K562 (cell line): ENCODE measurements around the gene PLCB3. TPM values are rescaled to one million over a fixed set of nuclear protein-coding genes. Genes with fewer than 3 reads are reported as not detected.

Experiments
- ATAC-seq: fragments of 200-7000 bp; cut with Tn5 transposase; 3 replicates; pipeline ENCODE4 v1.9.1; 2020; ENCODE audit warnings: moderate library complexity
- BruUV-seq: library from RNA; stranded (reverse); fragments of 400-500 nt; replicated peaks from 2 replicates; lab custom pipeline; 2021; lab: Mats Ljungman, UMichigan
- CTCF ChIA-PET: fragments of 300-600 bp; formaldehyde crosslinking; extraction: SDS; loops from one replicate; lab custom pipeline; 2021; ENCODE audit warnings: low intra/inter-chr PET ratio; lab: Yijun Ruan, JAX
- POLR2A ChIA-PET: fragments of 300-600, 350-650 bp; sonication (Branson Sonifier 250); formaldehyde crosslinking; extraction: SDS; loops from one replicate; lab custom pipeline; 2021; ENCODE audit warnings: antibody characterized with exemption, inconsistent platforms; lab: Yijun Ruan, JAX
- DNase-seq, 4 experiments: peaks; one replicate each; pipeline versions ENCODE4 v3.0.0 to v3.0.0-alpha.2; 2011 to 2018; ENCODE audit warnings: low spot score in 3 of 4, mixed read lengths in 3 of 4; ENCODE audit errors: extremely low read depth in 1 of 4
- FAIRE-seq: peaks from 2 replicates; lab custom pipeline; 2011; peaks lifted over from hg19 to GRCh38; lab: Jason Lieb, UNC
- H2AFZ ChIP-seq: 2 replicates; pipeline ENCODE4 v1.6.0; 2011; ENCODE audit warnings: low read depth, low read length, control low read depth, inconsistent platforms
- H3K27ac ChIP-seq: fragments of 200-600 bp; 3 replicates; pipeline ENCODE4 v1.8.0; 2011; ENCODE audit warnings: low read depth, mild to moderate bottlenecking, control low read depth, inconsistent platforms, low read length, moderate library complexity, mixed read lengths; ENCODE audit errors: extremely low read depth
- H3K27me3 ChIP-seq, 2 experiments: fragments of 300-600 bp in 1 of 2; 2 replicates in 1 of 2; 3 replicates in 1 of 2; pipeline versions ENCODE4 v1.6.0 to v1.8.0; 2011; ENCODE audit warnings: inconsistent platforms in 2 of 2, low read length in 2 of 2, mild to moderate bottlenecking in 1 of 2, mixed read lengths in 1 of 2, moderate library complexity in 1 of 2; ENCODE audit not compliant: control insufficient read depth in 2 of 2, insufficient read depth in 2 of 2
- H3K36me3 ChIP-seq: fragments of 300-600 bp; 3 replicates; pipeline ENCODE4 v1.8.0; 2011; ENCODE audit warnings: mild to moderate bottlenecking, low read length, inconsistent platforms; ENCODE audit not compliant: control insufficient read depth, insufficient read depth
- H3K4me1 ChIP-seq, 2 experiments: fragments of 200-600 bp in 1 of 2; replicated peaks in 1 of 2; 2 replicates in 1 of 2; 3 replicates in 1 of 2; pipeline versions ENCODE4 v1.5.1 to v1.8.0; 2011; ENCODE audit warnings: inconsistent platforms in 2 of 2, low read length in 2 of 2, mild to moderate bottlenecking in 1 of 2, mixed read lengths in 1 of 2, moderate library complexity in 1 of 2; ENCODE audit not compliant: control insufficient read depth in 2 of 2, insufficient read depth in 2 of 2
- H3K4me2 ChIP-seq: 2 replicates; pipeline ENCODE4 v1.6.1; 2011; ENCODE audit warnings: low read length, control low read depth, inconsistent platforms, mixed read lengths; ENCODE audit not compliant: insufficient read depth
- H3K4me3 ChIP-seq: fragments of 200-600 bp; sonication (generic), shearing (Covaris generic); 2 replicates; pipeline ENCODE4 v1.5.1; 2016; ENCODE audit warnings: control low read depth, inconsistent platforms
- H3K79me2 ChIP-seq: fragments of 200-600 bp; 3 replicates; pipeline ENCODE4 v1.8.0; 2011; ENCODE audit warnings: low read length, inconsistent platforms; ENCODE audit not compliant: control insufficient read depth, insufficient read depth
- H3K9ac ChIP-seq, 2 experiments: 2 replicates each; pipeline versions ENCODE4 v1.6.0 to v1.6.1; 2011; ENCODE audit warnings: low read depth in 2 of 2, low read length in 2 of 2, control low read depth in 1 of 2, inconsistent platforms in 1 of 2, mild to moderate bottlenecking in 1 of 2, mixed read lengths in 1 of 2; ENCODE audit not compliant: insufficient read depth in 1 of 2
- H3K9me1 ChIP-seq: one replicate; pipeline ENCODE4 v1.6.0; 2011; ENCODE audit warnings: inconsistent platforms, mild to moderate bottlenecking, low read length, moderate library complexity; ENCODE audit not compliant: control insufficient read depth, insufficient read depth
- H3K9me3 ChIP-seq: replicated peaks from 2 replicates; pipeline ENCODE4 v1.5.1; 2011; ENCODE audit warnings: low read depth, low read length, inconsistent platforms; ENCODE audit not compliant: control insufficient read depth, insufficient read depth
- H4K20me1 ChIP-seq: replicated peaks from 2 replicates; pipeline ENCODE4 v1.6.1; 2011; ENCODE audit warnings: low read length, inconsistent platforms, mixed read lengths; ENCODE audit not compliant: control insufficient read depth, insufficient read depth
- ADNP ChIP-seq: fragments of 200-800 bp; sonication (Bioruptor generic); IDR thresholded peaks from 2 replicates; pipeline ENCODE4 v1.6.1; 2016; ENCODE audit warnings: missing genetic modification characterization, missing compliant biosample characterization
- ESRRA ChIP-seq: fragments of 450-650 bp; IDR thresholded peaks from 2 replicates; pipeline ENCODE4 v1.6.1; 2014; ENCODE audit warnings: low read depth, mild to moderate bottlenecking, moderate library complexity, borderline replicate concordance
- HNRNPUL1 ChIP-seq: fragments of 200-400 bp; formaldehyde crosslinking; IDR thresholded peaks from 2 replicates; pipeline ENCODE4 v1.6.1; 2017; ENCODE audit warnings: low read length
- ILK ChIP-seq: fragments of 450-650 bp; IDR thresholded peaks from 2 replicates; pipeline ENCODE4 v1.6.1; 2016; ENCODE audit warnings: missing genetic modification characterization, low read depth, mild to moderate bottlenecking, missing compliant biosample characterization, moderate library complexity, borderline replicate concordance
- KDM2B ChIP-seq: fragments of 250-450 bp; sonication (Bioruptor Pico); IDR thresholded peaks from 2 replicates; pipeline ENCODE4 v1.8.0; 2021; ENCODE audit warnings: mild to moderate bottlenecking, moderate library complexity
- SRSF1 ChIP-seq: fragments of 200-400 bp; formaldehyde crosslinking; IDR thresholded peaks from 2 replicates; pipeline ENCODE4 v1.6.1; 2017; ENCODE audit warnings: mild to moderate bottlenecking, low read depth, low read length, moderate library complexity
- ZNF583 ChIP-seq: fragments of 250-450 bp; sonication (Bioruptor Pico); IDR thresholded peaks from 2 replicates; pipeline ENCODE4 v1.4.0; 2020
- WGBS: fragments of 100-300 bp; shearing (Covaris generic); methylation state at CpG from one replicate; pipeline ENCODE4 v1.1.6; 2016; ENCODE audit warnings: low coverage, mixed read lengths; ENCODE audit not compliant: insufficient coverage; ENCODE audit errors: missing lambda C conversion rate; 5-methylcytosine and 5-hydroxymethylcytosine counted together
- in situ Hi-C: fragments of 300-500 bp; cut with MboI; formaldehyde crosslinking; loops from 4 replicates; pipeline ENCODE4 v1.15.0; 2018; ENCODE audit warnings: inconsistent platforms, mixed read lengths
- intact Hi-C: fragments of 100-400 bp; cut with micrococcal nuclease; formaldehyde crosslinking; loops from 2 replicates; pipeline ENCODE4 v1.14.2; 2022
- polyA plus RNA-seq, 8 experiments: library from polyadenylated mRNA; depleted of rRNA in 4 of 8; stranded (reverse) in 5 of 8; unstranded in 3 of 8; fragments of >200 nt; fragmentation: Nextera tagmentation in 2 of 8; fragmentation: Illumina TruSeq in 1 of 8; extraction: Ambion mirVana in 2 of 8; extraction: Trizol in 1 of 8; gene quantifications; 2 replicates each; pipeline versions ENCODE4 v1.2.1 to v1.2.3, GENCODE V29; 2011 to 2014; ENCODE audit warnings: inconsistent platforms in 1 of 8, missing spikeins in 1 of 8
- total RNA-seq, 7 experiments: library from RNA; depleted of rRNA in 6 of 7; stranded (reverse); fragments of >200 nt in 6 of 7; fragmentation: Illumina TruSeq in 2 of 7; extraction: Trizol in 2 of 7; gene quantifications; 2 replicates each; pipeline versions ENCODE4 v1.2.1 to v1.2.3, GENCODE V29; 2011 to 2021; ENCODE audit warnings: low replicate concordance in 1 of 7
- TF ChIP-seq, protein P1 (sequence below): fragments of 450-650 bp; IDR thresholded peaks from 2 replicates; pipeline ENCODE4 v1.6.1; 2018; ENCODE audit warnings: mild to moderate bottlenecking, low read depth; ENCODE audit not compliant: partially characterized antibody

PLCB3 gene
- total and polyA plus RNA-seq, 9 of the 15 experiments (the other 6 are each of a cell fraction or from before 2014, with no cell fraction given), result 0.31 to 44.8 (median 14.6) TPM

DNA sequence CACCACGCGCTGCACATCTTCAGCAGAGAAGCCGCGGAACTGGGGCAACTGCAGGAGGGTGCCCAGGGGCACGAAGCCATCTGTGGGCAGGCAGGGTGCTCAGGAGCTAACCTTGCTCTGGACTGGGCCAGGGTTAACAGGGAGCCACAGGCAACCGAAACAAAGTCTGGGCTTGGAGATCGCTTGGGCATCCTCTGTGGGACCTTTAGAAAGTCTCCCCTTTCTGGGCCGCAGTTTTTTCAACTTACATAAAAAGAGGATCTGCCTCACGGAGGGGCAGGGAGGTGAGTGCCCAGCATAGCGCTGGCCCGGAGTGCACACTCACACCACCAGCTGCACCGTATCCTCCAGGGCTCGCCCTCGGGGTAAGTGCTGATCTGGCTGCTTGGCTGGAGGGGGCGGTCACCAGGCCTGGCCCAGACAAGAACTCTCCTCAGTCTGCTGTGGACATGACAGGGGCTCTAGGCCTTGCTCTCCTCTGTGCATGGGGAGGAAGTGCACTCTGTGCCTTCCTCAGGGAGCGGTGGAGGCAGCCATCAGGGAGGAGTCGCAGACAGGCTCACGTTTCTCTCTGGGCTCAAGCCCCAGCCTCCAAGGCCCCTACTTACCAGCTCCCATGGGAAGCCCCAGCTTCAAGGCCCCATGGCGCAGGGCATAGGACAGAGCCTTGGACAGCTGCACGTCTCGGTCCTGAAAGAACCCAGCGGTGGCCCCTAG lies 26.3 kb upstream of the PLCB3 start (continued):
- no peak for TF ChIP-seq ZNF583 (CRISPR knock-in tag)

DNA sequence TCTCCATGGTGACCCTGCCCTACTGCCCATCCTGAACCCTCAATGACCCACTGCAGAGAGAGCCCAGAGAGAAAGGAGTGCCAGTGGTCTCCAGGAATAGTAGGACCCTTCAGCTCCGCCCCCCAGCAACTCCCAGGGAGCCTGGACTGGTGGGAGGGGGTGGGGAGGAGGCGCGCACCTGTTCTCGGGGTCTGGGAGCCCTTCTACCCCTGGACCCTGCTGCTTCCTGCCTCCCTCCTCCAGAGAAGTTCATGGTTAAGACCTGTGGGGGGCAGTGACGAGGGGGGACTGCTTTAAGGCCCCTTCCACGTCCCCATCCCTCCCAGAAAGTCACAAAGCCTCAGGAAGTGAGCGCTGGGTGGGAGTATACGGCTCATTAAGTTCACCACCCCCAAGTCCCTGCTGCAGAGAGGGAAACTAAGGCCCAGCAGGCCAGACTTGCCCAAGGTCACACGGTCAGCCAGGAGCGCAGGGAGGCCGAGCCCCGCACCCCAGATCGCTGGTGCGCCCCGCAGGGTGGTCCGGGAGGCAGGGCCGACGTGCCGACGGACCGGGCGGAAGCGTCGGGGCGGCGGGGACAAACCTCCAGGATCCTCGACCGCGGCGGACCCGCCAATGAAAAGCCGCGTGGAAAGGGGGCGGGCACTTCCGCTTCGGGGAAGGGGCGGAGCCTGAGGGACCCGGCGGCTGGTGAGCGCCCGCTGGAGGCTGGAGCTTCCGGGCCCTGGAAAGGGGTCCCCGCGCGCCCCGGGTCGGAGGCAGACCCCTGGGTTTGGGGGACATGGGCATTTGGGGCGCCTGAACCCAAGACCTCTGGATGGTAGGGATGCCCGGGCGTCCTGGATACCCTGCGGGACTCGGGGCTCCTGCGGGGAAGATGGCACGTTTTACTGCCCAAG lies 25.5 kb upstream of the PLCB3 start, which contains the start of the genes NUDT22 and TRPT1:
TSS of gene NUDT22 (plus strand) at position 667 of the 899 bp plus-strand sequence. CDS start 379 bp downstream, outside the sequence.
TSS of gene TRPT1 (minus strand) at position 579 of the 899 bp plus-strand sequence. CDS start at position 253, 326 bp downstream.
- intact Hi-C loops (no loop called here), in situ Hi-C loops (no loop called here)
- Histone ChIP-seq H3K4me1 (peaks cover 8 to 72% of the 10 kb centered on the region in 2 experiments; a peak in 4 of 5 replicates), H3K27ac (peak within 1 kb of the TSS; percentile 93), H3K9ac (peak within 1 kb of the TSS; percentile 79 to 99), H2AFZ (peak within 1 kb of the TSS; percentile 93), H3K4me3 (peak within 1 kb of the TSS; percentile 64), H3K36me3 (peaks cover 44% of the 10 kb centered on the region; the same call in 2 of the 3 replicates), H3K79me2 (peaks cover 39% of the 10 kb centered on the region), H3K9me3 (no peaks in the 10 kb centered on the region), H3K9me1 (peaks cover 5% of the 10 kb centered on the region), H3K27me3 (no peaks in the 10 kb centered on the region), H3K4me2 (peak within 1 kb of the TSS; percentile 83), H4K20me1 (no peaks in the 10 kb centered on the region)
- BruUV-seq, result TSS peak; percentile 77
- POLR2A ChIA-PET, result interaction anchor here (0.7 to 6.3 kb wide), 10 partner anchors 8 to 487 kb away, joined by 3 to 77 read pairs (median 3); partner anchors contain the start of gene FERMT3
- ATAC-seq, result peak; percentile 83
- peak; percentile 85 to 94 (median 90) for DNase-seq
- CTCF ChIA-PET, result no interaction called here
- peak; percentile 75 for FAIRE-seq
- WGBS, result under 1% methylated on average over 44 of the region's 54 CpGs
- TF ChIP-seq, protein P1, sequence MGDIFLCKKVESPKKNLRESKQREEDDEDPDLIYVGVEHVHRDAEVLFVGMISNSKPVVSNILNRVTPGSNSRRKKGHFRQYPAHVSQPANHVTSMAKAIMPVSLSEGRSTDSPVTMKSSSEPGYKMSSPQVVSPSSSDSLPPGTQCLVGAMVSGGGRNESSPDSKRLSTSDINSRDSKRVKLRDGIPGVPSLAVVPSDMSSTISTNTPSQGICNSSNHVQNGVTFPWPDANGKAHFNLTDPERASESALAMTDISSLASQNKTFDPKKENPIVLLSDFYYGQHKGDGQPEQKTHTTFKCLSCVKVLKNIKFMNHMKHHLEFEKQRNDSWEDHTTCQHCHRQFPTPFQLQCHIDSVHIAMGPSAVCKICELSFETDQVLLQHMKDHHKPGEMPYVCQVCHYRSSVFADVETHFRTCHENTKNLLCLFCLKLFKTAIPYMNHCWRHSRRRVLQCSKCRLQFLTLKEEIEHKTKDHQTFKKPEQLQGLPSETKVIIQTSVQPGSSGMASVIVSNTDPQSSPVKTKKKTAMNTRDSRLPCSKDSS, result no peak
- TF ChIP-seq ADNP (tag), result no peak
- TF ChIP-seq SRSF1, result no peak
- TF ChIP-seq KDM2B (CRISPR knock-in tag), result no peak
- peak; percentile 52; the same call in 1 of the 2 replicates for TF ChIP-seq ESRRA
- TF ChIP-seq HNRNPUL1, result no peak
- TF ChIP-seq ILK (tag), result no peak
